Psoas muscle (tissue), 8 donors: ENCODE results near the gene ZEB2. TPM values are rescaled to one million over a fixed set of nuclear protein-coding genes. Genes with fewer than 3 reads are reported as not detected.

Experiments
- ATAC-seq, 4 donors: fragments of 200-7000 bp; cut with Tn5 transposase; one replicate each; pipeline ENCODE4 v1.9.1; 2020; ENCODE audit warnings: moderate library complexity in 3 of 4, mild to moderate bottlenecking in 2 of 4
- DNase-seq, 2 donors: peaks; one replicate each; pipeline ENCODE4 v3.0.0-alpha.2; 2020
- H3K27ac ChIP-seq: fragments of 200-600 bp; one replicate; pipeline ENCODE4 v1.8.0; 2022
- H3K27me3 ChIP-seq, 3 donors: fragments of 200-600 bp in 1 of 3; one replicate each; pipeline versions ENCODE4 v1.6.1 to v1.8.0; 2013 to 2022; ENCODE audit warnings: low read length in 2 of 3, mild to moderate bottlenecking in 2 of 3, moderate library complexity in 1 of 3; ENCODE audit not compliant: insufficient read depth in 3 of 3
- H3K36me3 ChIP-seq, 2 donors: fragments of 200-600 bp in 1 of 2; one replicate each; pipeline versions ENCODE4 v1.6.1 to v1.8.0; 2013 to 2022; ENCODE audit warnings: low read depth in 1 of 2, mild to moderate bottlenecking in 1 of 2, moderate library complexity in 1 of 2; ENCODE audit not compliant: insufficient read depth in 1 of 2
- H3K4me1 ChIP-seq: fragments of 200-600 bp; one replicate; pipeline ENCODE4 v1.8.0; 2022
- H3K4me3 ChIP-seq: fragments of 200-600 bp; one replicate; pipeline ENCODE4 v1.8.0; 2022; ENCODE audit warnings: mild to moderate bottlenecking
- H3K9me3 ChIP-seq: fragments of 200-600 bp; one replicate; pipeline ENCODE4 v1.8.0; 2022
- WGBS, 3 donors: extraction: QIAGEN DNeasy Blood & Tissue Kit; methylation state at CpG; one replicate each; pipeline versions ENCODE4 v1.1.6 to v1.1.7; 2013; 5-methylcytosine and 5-hydroxymethylcytosine counted together
- intact Hi-C, 2 donors: fragments of 100-400 bp; cut with DNase I; formaldehyde crosslinking; loops; one replicate each; pipeline versions ENCODE4 v1.11.0 to v1.14.2; 2022
- polyA plus RNA-seq, 3 donors: library from polyadenylated mRNA; stranded (reverse); fragments of 200-250 nt; gene quantifications; one replicate each; pipeline ENCODE4 v1.2.3, GENCODE V29; 2013
- total RNA-seq, 4 donors: library from RNA; stranded (reverse); fragmentation: NEBNext Ultra II Directional in 2 of 4; extraction: Animal tissue kit (Norgen Biotek cat#: 25700) in 2 of 4; gene quantifications; one replicate each; pipeline versions ENCODE4 v1.2.1 to v1.2.4, GENCODE V29; 2021 to 2023
- TF ChIP-seq, protein P1 (sequence below): fragments of 200-600 bp; IDR thresholded peaks from one replicate; pipeline ENCODE4 v1.8.0; 2022; ENCODE audit warnings: antibody characterized with exemption
- donor health status: healthy with polysubstance abuse.
- donor health status: DM: no; HTN: no; CAD: no; lungs with moderate emphysema.
- donor health status: Bipolar disorder and iron deficiency.
- donor health status: healthy.
- donor health status: DM: yes; HTN: yes; CAD: no.
- donor health status: DM: no; HTN: no; CAD: no.
- donor health status: DM: no; HTN: no; CAD: no.
- donor health status: DM: yes; HTN: yes; CAD: no.

ZEB2 gene
- total and polyA plus RNA-seq, 7 donors: 11.6 to 48.7 (median 23.3) TPM

DNA sequence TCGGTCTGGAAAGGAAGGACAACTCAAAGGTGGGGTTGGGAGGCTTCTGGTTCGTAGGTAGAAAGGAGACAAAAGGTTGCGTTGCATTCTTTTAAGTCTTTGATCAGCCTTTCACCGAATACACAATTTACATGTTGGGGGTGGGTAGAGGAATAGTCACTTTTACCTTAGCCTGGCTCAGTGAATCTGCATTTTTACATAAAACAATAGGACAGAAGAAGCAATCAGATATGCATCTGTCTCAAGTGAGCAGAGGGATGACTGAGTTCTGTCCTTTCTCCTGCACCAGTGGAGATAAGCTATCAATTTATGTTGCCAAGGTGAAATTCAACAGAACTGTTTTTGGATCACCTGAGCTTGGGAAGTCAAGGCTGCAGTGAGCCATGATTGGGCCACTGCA lies 173.7 kb downstream of the ZEB2 start:
- no peaks in the 10 kb centered on the region for H3K36me3 ChIP-seq
- H3K27me3 ChIP-seq: no peaks in the 10 kb centered on the region
- no peak for ATAC-seq
- H3K4me3 ChIP-seq: no peak overlapping the region
- no peak for DNase-seq
- peaks cover 5% of the 10 kb centered on the region for H3K4me1 ChIP-seq
- TF ChIP-seq, protein P1, sequence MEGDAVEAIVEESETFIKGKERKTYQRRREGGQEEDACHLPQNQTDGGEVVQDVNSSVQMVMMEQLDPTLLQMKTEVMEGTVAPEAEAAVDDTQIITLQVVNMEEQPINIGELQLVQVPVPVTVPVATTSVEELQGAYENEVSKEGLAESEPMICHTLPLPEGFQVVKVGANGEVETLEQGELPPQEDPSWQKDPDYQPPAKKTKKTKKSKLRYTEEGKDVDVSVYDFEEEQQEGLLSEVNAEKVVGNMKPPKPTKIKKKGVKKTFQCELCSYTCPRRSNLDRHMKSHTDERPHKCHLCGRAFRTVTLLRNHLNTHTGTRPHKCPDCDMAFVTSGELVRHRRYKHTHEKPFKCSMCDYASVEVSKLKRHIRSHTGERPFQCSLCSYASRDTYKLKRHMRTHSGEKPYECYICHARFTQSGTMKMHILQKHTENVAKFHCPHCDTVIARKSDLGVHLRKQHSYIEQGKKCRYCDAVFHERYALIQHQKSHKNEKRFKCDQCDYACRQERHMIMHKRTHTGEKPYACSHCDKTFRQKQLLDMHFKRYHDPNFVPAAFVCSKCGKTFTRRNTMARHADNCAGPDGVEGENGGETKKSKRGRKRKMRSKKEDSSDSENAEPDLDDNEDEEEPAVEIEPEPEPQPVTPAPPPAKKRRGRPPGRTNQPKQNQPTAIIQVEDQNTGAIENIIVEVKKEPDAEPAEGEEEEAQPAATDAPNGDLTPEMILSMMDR: no peak
- no peak overlapping the region for H3K27ac ChIP-seq
- intact Hi-C loops: no loop called here
- H3K9me3 ChIP-seq: no peaks in the 10 kb centered on the region
- 95 to 99% (median 98%) methylated on average over 4 of the region's 4 CpGs for WGBS, 3 donors

DNA sequence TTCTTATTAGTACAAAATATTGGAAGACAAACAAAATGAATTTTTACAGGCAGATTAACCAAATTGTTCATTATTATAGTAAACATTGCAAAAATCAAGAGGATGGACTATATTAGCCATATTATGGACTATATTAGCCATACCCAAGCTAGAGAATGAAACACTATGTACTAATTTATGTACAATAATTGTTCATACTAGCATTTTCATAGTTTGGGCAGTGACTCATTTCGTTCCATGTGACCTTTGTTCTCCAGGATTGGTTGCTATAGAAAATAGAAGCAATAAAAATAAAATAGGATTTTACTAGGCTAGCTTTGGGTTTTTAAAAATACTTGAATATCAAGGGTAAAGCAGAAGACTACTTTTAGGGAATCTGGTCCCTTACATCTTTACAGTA lies 176.8 kb downstream of the ZEB2 start:
- intact Hi-C loops: no loop called here
- no peaks in the 10 kb centered on the region for H3K27me3 ChIP-seq
- WGBS, 3 donors: 90 to 98% (median 91%) methylated on average over 1 of the region's 1 CpG

DNA sequence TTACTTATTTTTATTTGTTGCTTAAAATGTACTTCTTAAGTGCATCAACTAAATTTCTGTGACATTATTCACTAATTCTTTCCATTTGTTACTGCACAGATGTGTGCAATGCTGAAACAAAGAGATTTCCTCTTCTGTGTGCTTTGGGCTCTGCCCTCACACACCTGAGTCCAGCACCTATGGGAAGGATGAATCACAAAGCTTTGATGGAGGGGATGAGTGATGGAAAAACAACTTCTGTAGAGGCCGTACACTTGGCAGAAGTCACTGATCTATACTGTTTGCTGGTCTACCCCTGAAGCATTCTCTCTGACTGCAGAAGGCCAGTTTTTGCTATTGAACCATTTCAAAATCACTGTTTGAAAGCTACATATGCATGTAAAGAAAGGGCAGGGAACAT lies 178.4 kb downstream of the ZEB2 start:
- intact Hi-C loops: no loop called here
- no peaks in the 10 kb centered on the region for H3K4me1 ChIP-seq
- H3K9me3 ChIP-seq: no peaks in the 10 kb centered on the region
- H3K4me3 ChIP-seq: no peak overlapping the region
- no peak for ATAC-seq
- no peak for DNase-seq
- H3K27me3 ChIP-seq: no peaks in the 10 kb centered on the region
- 85 to 97% (median 87%) methylated on average over 1 of the region's 1 CpG for WGBS, 3 donors
- TF ChIP-seq, protein P1: no peak
- no peak overlapping the region for H3K27ac ChIP-seq
- H3K36me3 ChIP-seq: no peaks in the 10 kb centered on the region

More for the DNA sequence above, 176.8 kb downstream of the ZEB2 start:
- DNase-seq (no peak), ATAC-seq (no peak)
- H3K9me3 ChIP-seq: no peaks in the 10 kb centered on the region
- no peaks in the 10 kb centered on the region for H3K4me1 ChIP-seq
- H3K4me3 ChIP-seq: no peak overlapping the region
- H3K27ac ChIP-seq: no peak overlapping the region
- TF ChIP-seq, protein P1: no peak
- H3K36me3 ChIP-seq: no peaks in the 10 kb centered on the region

DNA sequence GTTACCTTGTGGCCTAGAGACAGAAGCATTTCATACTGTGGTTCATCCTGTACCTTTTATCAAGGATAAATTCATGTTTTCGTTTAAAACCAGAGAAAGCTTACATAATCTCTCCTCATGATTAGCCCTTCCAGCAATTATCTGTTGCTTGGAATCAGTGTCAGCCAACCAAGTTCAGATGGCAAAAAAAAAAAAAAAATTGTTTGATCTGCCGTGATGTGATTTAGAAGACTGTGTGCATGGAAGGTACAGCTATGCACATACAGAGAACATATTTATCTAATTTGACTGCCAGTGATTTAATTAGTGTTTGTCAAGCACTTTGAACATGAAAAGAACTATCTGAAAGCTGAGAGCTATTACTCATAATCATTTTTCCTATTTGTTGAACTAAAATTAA lies 180.9 kb downstream of the ZEB2 start:
- Histone ChIP-seq H3K27ac (no peak overlapping the region), H3K4me1 (no peaks in the 10 kb centered on the region), H3K9me3 (no peaks in the 10 kb centered on the region), H3K4me3 (no peak overlapping the region), H3K36me3 (no peaks in the 10 kb centered on the region), H3K27me3 (no peaks in the 10 kb centered on the region)
- TF ChIP-seq, protein P1: no peak
- no peak for ATAC-seq
- intact Hi-C loops: no loop called here
- no peak for DNase-seq
- 62 to 83% (median 63%) methylated on average over 2 of the region's 2 CpGs for WGBS, 3 donors

DNA sequence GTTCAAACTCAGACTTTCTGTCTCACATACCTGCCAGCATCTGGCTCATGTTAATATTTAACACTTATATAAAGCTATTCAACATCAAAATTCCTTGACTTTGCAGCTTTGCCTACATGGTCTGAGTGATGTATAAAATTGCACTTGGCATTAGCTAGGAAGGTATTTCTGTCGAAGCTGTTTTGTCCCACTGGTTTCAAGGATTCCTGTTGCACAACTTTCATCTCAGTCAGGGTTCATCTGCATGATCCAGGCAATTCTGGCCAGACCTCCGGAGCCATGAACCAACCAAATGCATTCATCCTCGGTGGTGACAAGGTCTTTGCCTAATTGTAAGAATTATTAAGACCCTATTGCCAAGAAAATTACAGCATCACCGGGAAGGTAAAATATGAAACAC lies 185.4 kb downstream of the ZEB2 start:
- H3K36me3 ChIP-seq: no peaks in the 10 kb centered on the region
- ATAC-seq: no peak
- H3K27me3 ChIP-seq: no peaks in the 10 kb centered on the region
- TF ChIP-seq, protein P1: no peak
- no peaks in the 10 kb centered on the region for H3K9me3 ChIP-seq
- H3K4me1 ChIP-seq: peaks cover 20% of the 10 kb centered on the region
- no peak overlapping the region for H3K27ac ChIP-seq
- no peak overlapping the region for H3K4me3 ChIP-seq
- 34 to 56% (median 37%) methylated on average over 4 of the region's 4 CpGs for WGBS, 3 donors
- intact Hi-C loops: loop anchor here (5.0 kb wide), 3 partner anchors 43 to 183 kb away; no protein-coding TSS in a partner anchor
- no peak for DNase-seq
